ENCODE results near the gene ACBD4.
"Not testable (repeated sequence)": the region's sequence is repeated elsewhere in the genome, so short reads cannot be mapped to it uniquely, and the experiment has no call there.

DNA sequence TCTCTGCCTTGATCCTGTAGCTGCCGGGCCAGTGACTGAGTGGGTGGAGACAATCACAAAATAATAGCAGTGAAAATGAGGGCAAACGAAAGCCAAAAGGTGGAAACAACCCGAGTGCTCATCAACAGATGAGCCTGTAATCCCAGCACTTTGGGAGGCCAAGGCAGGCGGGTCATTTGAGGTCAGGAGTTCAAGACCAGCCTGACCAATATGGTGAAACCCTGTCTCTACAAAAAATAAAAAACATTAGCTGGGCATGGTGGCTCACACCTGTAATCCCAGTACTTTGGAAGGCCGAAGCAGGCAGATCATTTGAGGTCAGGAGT lies 10.7 kb upstream of the ACBD4 start:
- TF ChIP-seq, protein P1, sequence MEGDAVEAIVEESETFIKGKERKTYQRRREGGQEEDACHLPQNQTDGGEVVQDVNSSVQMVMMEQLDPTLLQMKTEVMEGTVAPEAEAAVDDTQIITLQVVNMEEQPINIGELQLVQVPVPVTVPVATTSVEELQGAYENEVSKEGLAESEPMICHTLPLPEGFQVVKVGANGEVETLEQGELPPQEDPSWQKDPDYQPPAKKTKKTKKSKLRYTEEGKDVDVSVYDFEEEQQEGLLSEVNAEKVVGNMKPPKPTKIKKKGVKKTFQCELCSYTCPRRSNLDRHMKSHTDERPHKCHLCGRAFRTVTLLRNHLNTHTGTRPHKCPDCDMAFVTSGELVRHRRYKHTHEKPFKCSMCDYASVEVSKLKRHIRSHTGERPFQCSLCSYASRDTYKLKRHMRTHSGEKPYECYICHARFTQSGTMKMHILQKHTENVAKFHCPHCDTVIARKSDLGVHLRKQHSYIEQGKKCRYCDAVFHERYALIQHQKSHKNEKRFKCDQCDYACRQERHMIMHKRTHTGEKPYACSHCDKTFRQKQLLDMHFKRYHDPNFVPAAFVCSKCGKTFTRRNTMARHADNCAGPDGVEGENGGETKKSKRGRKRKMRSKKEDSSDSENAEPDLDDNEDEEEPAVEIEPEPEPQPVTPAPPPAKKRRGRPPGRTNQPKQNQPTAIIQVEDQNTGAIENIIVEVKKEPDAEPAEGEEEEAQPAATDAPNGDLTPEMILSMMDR (conservative IDR thresholded peaks at IDR 0.05; ENCODE audit: low read depth, low read length), result not testable (repeated sequence)
- TF ChIP-seq MAFK (IDR thresholded peaks at IDR 0.05; ENCODE audit: low read depth, low read length); POLR2A (IDR thresholded peaks at IDR 0.05; ENCODE audit: low read depth, low read length); MAZ (IDR thresholded peaks at IDR 0.05; ENCODE audit: borderline replicate concordance, low read depth, low read length); RCOR1 (IDR thresholded peaks at IDR 0.05; ENCODE audit: insufficient replicate concordance, low read length); RAD21 (IDR thresholded peaks at IDR 0.05; ENCODE audit: low read length); FOS (IDR thresholded peaks at IDR 0.05; ENCODE audit: low read depth, low read length); CEBPB (IDR thresholded peaks at IDR 0.05; ENCODE audit: low read depth, low read length): not testable (repeated sequence)
- TF ChIP-seq, protein P2, sequence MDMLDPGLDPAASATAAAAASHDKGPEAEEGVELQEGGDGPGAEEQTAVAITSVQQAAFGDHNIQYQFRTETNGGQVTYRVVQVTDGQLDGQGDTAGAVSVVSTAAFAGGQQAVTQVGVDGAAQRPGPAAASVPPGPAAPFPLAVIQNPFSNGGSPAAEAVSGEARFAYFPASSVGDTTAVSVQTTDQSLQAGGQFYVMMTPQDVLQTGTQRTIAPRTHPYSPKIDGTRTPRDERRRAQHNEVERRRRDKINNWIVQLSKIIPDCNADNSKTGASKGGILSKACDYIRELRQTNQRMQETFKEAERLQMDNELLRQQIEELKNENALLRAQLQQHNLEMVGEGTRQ (IDR thresholded peaks at IDR 0.05; ENCODE audit: low read depth, low read length), result not testable (repeated sequence)
- TF ChIP-seq, protein P3, sequence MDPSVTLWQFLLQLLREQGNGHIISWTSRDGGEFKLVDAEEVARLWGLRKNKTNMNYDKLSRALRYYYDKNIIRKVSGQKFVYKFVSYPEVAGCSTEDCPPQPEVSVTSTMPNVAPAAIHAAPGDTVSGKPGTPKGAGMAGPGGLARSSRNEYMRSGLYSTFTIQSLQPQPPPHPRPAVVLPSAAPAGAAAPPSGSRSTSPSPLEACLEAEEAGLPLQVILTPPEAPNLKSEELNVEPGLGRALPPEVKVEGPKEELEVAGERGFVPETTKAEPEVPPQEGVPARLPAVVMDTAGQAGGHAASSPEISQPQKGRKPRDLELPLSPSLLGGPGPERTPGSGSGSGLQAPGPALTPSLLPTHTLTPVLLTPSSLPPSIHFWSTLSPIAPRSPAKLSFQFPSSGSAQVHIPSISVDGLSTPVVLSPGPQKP (IDR thresholded peaks at IDR 0.05; ENCODE audit: borderline replicate concordance, low read depth, low read length), result not testable (repeated sequence)

Data from IMR-90 (cell line).